ENCODE data around the gene FSTL5.

FSTL5 gene

GRCh38 chr4:161894014-161894413, 269.8 kb downstream of the FSTL5 start:
- DNase-seq: no peak
- TF ChIP-seq GATA1 (IDR thresholded peaks at IDR 0.05; ENCODE audit: low read depth, low read length) (no peak), POLR2A (IDR thresholded peaks at IDR 0.05; ENCODE audit: low read length) (no peak)

- TF ChIP-seq POLR2A (IDR thresholded peaks at IDR 0.05; ENCODE audit: low read length) (no peak), GATA1 (IDR thresholded peaks at IDR 0.05; ENCODE audit: low read depth, low read length) (no peak)
- no peak for DNase-seq
These were observed 270.2 kb downstream of the FSTL5 start for GRCh38 chr4:161893566-161893965.

GRCh38 chr4:161892951-161893350, 270.8 kb downstream of the FSTL5 start:
- DNase-seq: no peak
- TF ChIP-seq GATA1 (IDR thresholded peaks at IDR 0.05; ENCODE audit: low read depth, low read length) (no peak), POLR2A (IDR thresholded peaks at IDR 0.05; ENCODE audit: low read length) (no peak)

GRCh38 chr4:161883157-161883556, 280.6 kb downstream of the FSTL5 start:
- no peak for DNase-seq
- TF ChIP-seq GATA1 (IDR thresholded peaks at IDR 0.05; ENCODE audit: low read depth, low read length): no peak
- TF ChIP-seq POLR2A (IDR thresholded peaks at IDR 0.05; ENCODE audit: low read length): no peak

GRCh38 chr4:161881370-161881769, 282.4 kb downstream of the FSTL5 start:
- no peak for DNase-seq
- TF ChIP-seq POLR2A (IDR thresholded peaks at IDR 0.05; ENCODE audit: low read length) (no peak), GATA1 (IDR thresholded peaks at IDR 0.05; ENCODE audit: low read depth, low read length) (no peak)

- TF ChIP-seq GATA1 (IDR thresholded peaks at IDR 0.05; ENCODE audit: low read depth, low read length): no peak
- no peak for TF ChIP-seq POLR2A (IDR thresholded peaks at IDR 0.05; ENCODE audit: low read length)
- DNase-seq: no peak
These were observed 294.3 kb downstream of the FSTL5 start for GRCh38 chr4:161869511-161869910.

GRCh38 chr4:161856711-161857326, 307.0 kb downstream of the FSTL5 start:
- no peak for TF ChIP-seq GATA1 (IDR thresholded peaks at IDR 0.05; ENCODE audit: low read depth, low read length)

GRCh38 chr4:161850631-161851030, 313.2 kb downstream of the FSTL5 start:
- TF ChIP-seq GATA1 (IDR thresholded peaks at IDR 0.05; ENCODE audit: low read depth, low read length) (no peak), POLR2A (IDR thresholded peaks at IDR 0.05; ENCODE audit: low read length) (no peak)
- no peak for DNase-seq

More at GRCh38 chr4:161856711-161857326, 307.0 kb downstream of the FSTL5 start:
- no peak for DNase-seq

GRCh38 chr4:161841759-161842158, 322.0 kb downstream of the FSTL5 start:
- TF ChIP-seq POLR2A (IDR thresholded peaks at IDR 0.05; ENCODE audit: low read length) (no peak), GATA1 (IDR thresholded peaks at IDR 0.05; ENCODE audit: low read depth, low read length) (no peak)
- DNase-seq: no peak

- DNase-seq: no peak
- TF ChIP-seq POLR2A (IDR thresholded peaks at IDR 0.05; ENCODE audit: low read length) (no peak), GATA1 (IDR thresholded peaks at IDR 0.05; ENCODE audit: low read depth, low read length) (no peak)
These were observed 334.2 kb downstream of the FSTL5 start for GRCh38 chr4:161829591-161829990.

- TF ChIP-seq POLR2A (IDR thresholded peaks at IDR 0.05; ENCODE audit: low read length): no peak
- TF ChIP-seq GATA1 (IDR thresholded peaks at IDR 0.05; ENCODE audit: low read depth, low read length): no peak
These were observed 335.7 kb downstream of the FSTL5 start for GRCh38 chr4:161828061-161828460.

GRCh38 chr4:161827013-161827412, 336.8 kb downstream of the FSTL5 start:
- DNase-seq: no peak
- TF ChIP-seq GATA1 (IDR thresholded peaks at IDR 0.05; ENCODE audit: low read depth, low read length): no peak
- TF ChIP-seq POLR2A (IDR thresholded peaks at IDR 0.05; ENCODE audit: low read length): no peak

More at GRCh38 chr4:161828061-161828460, 335.7 kb downstream of the FSTL5 start:
- DNase-seq: no peak

- no peak for TF ChIP-seq POLR2A (IDR thresholded peaks at IDR 0.05; ENCODE audit: low read length)
- no peak for TF ChIP-seq GATA1 (IDR thresholded peaks at IDR 0.05; ENCODE audit: low read depth, low read length)
- DNase-seq: no peak
These were observed 340.4 kb downstream of the FSTL5 start for GRCh38 chr4:161823450-161823849.

GRCh38 chr4:161822174-161822573, 341.6 kb downstream of the FSTL5 start:
- TF ChIP-seq GATA1 (IDR thresholded peaks at IDR 0.05; ENCODE audit: low read depth, low read length) (no peak), POLR2A (IDR thresholded peaks at IDR 0.05; ENCODE audit: low read length) (no peak)
- DNase-seq: no peak

GRCh38 chr4:161817914-161818313, 345.9 kb downstream of the FSTL5 start:
- TF ChIP-seq POLR2A (IDR thresholded peaks at IDR 0.05; ENCODE audit: low read length): no peak
- TF ChIP-seq GATA1 (IDR thresholded peaks at IDR 0.05; ENCODE audit: low read depth, low read length): no peak
- no peak for DNase-seq

Data from erythroblast (primary cell).